Head of caudate nucleus (tissue), 42 donors: ENCODE results near the gene MINPP1.
"Not testable (repeated sequence)": the region's sequence is repeated elsewhere in the genome, so short reads cannot be mapped to it uniquely, and the experiment has no call there.

ENCODE experiments used
- DNase-seq, 42 donors: peaks; one replicate each; pipeline versions ENCODE4 v3.0.0 to v3.0.0-alpha.2; 2020 to 2021; ENCODE audit warnings: mixed read lengths in 7 of 42
- intact Hi-C: fragments of 100-400 bp; cut with DNase I; formaldehyde crosslinking; loops from one replicate; pipeline ENCODE4 v1.15.0; 2022

Gene MINPP1, protein sequence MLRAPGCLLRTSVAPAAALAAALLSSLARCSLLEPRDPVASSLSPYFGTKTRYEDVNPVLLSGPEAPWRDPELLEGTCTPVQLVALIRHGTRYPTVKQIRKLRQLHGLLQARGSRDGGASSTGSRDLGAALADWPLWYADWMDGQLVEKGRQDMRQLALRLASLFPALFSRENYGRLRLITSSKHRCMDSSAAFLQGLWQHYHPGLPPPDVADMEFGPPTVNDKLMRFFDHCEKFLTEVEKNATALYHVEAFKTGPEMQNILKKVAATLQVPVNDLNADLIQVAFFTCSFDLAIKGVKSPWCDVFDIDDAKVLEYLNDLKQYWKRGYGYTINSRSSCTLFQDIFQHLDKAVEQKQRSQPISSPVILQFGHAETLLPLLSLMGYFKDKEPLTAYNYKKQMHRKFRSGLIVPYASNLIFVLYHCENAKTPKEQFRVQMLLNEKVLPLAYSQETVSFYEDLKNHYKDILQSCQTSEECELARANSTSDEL

DNA sequence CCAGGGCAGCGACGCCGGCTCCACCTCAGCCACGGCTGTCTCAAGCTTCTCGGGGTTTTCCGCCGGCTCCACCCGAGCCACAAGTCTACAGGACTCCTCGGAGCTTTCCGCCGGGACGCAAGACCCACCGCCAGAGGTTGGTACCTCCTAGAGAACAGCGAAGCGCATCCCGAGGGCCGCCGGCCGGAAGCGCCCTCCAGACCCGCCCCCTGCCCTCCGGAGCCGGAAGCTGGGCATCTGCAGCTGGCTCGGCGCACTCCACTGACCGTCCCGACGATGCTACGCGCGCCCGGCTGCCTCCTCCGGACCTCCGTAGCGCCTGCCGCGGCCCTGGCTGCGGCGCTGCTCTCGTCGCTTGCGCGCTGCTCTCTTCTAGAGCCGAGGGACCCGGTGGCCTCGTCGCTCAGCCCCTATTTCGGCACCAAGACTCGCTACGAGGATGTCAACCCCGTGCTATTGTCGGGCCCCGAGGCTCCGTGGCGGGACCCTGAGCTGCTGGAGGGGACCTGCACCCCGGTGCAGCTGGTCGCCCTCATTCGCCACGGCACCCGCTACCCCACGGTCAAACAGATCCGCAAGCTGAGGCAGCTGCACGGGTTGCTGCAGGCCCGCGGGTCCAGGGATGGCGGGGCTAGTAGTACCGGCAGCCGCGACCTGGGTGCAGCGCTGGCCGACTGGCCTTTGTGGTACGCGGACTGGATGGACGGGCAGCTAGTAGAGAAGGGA, at the start of gene MINPP1:
TSS of gene MINPP1 (plus strand) at position 254 of the 726 bp plus-strand sequence. CDS start at position 277, 23 bp downstream.
- intact Hi-C loops, result no loop called here
- DNase-seq, result peak; percentile 69 to 94 (median 86)

GRCh38 chr10:87456586-87457220, 48.0 kb upstream of the MINPP1 start:
- DNase-seq, intact Hi-C loops: not testable (repeated sequence)

DNA sequence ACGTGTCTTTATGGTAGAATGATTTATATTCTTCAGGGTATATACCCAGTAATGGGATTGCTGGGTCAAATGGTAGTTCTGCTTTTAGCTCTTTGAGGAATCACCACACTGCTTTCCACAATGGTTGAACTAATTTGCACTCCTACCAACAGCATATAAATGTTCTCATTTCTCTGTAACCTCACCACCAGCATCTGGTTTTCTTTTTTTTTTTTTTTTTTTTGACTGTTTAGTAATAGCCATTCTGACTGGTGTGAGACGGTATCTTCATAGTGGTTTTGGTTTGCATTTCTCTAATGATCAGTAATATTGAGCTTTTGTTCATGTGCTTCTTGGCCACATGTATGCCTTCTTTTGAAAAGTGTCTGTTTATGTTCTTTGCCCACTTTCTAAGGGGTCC, 42.9 kb upstream of the MINPP1 start:
- intact Hi-C loops, DNase-seq: not testable (repeated sequence)

- not testable (repeated sequence) for DNase-seq
These were observed 37.8 kb upstream of the MINPP1 start for GRCh38 chr10:87466849-87467248.

GRCh38 chr10:87488733-87489132, 16.0 kb upstream of the MINPP1 start:
- DNase-seq, intact Hi-C loops: not testable (repeated sequence)

More at GRCh38 chr10:87466849-87467248, 37.8 kb upstream of the MINPP1 start:
- intact Hi-C loops, result not testable (repeated sequence)

GRCh38 chr10:87490285-87490684, 14.4 kb upstream of the MINPP1 start:
- intact Hi-C loops, DNase-seq: not testable (repeated sequence)

GRCh38 chr10:87492450-87492849, 12.2 kb upstream of the MINPP1 start:
- DNase-seq, intact Hi-C loops: not testable (repeated sequence)

GRCh38 chr10:87495446-87495845, 9.2 kb upstream of the MINPP1 start:
- DNase-seq, intact Hi-C loops: not testable (repeated sequence)

DNA sequence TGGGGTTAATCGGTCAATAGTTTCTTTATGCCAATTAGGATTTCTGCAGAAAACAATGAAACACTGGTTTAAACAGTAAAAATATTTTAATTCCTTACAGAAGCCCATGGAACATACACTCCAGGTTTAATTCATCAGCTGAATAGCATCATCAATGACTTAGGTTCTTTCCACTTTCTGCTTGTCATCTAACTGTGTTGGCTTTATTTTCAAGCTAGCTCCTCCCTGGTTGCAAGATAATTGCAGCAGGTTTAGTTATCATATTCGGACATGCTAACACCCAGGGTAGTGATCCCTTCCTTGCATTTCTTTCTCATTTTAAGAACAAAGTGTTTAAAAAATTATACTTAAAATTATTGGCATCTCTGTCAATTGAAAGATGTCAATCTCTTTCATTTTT, 7.3 kb upstream of the MINPP1 start:
- DNase-seq, intact Hi-C loops: not testable (repeated sequence)

DNA sequence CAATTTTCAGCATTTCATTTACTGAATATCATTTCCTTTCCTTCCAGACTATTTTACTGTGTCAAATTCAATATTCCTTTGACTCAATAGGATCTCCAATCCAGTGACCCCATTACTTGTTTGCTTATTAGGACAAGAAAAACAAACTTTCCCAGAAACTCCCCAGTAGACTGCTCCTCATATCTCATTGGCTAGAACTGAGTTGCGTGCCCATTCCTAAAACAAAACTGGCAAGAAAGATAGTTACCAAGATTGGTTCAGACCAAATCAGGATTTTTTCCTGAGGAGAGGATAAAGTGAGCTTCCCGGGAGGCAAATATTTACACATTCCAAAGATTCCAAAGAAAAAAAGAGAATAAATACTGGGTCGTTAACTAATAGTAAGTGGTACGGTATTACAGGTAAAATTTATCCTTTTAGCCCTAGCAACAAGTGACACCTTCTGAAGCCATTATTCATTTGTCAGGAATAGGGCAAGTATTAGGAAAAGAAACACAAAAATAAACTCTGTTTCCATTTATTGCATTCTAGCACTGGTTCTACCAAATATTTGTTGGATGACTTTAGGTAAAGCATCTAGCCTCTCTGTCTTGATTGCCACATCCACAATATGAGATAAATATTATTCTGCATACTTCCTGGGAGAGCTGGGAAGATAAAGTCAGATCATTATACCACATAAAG, 6.4 kb upstream of the MINPP1 start:
- DNase-seq, intact Hi-C loops: not testable (repeated sequence)

DNA sequence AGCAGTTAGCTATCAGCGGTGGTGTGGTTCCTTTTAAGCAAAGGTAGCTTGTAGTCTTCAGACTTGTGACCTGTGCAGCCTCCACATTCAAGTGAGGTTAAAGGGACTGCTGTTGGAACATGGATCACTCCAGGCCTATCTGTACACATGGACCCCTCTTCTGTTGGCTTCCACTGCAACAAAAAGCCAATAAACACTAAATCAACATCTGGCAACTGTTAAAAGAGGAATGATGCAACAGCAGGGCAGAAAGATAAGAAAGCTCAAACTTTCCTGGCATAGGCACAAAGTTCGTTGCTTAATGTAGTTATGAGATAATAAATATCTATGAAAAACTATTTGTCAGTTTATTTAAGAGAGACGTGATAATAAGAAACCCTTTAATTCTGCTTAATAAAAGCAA, 4.0 kb upstream of the MINPP1 start:
- DNase-seq, result no peak
- intact Hi-C loops, result no loop called here

- DNase-seq, result no peak
- intact Hi-C loops, result no loop called here
These were observed 1.3 kb upstream of the MINPP1 start for GRCh38 chr10:87503401-87503800.

GRCh38 chr10:87503886-87504285, 807 bp upstream of the MINPP1 start:
- no peak for DNase-seq
- intact Hi-C loops, result no loop called here

GRCh38 chr10:87504307-87504639, 420 bp upstream of the MINPP1 start:
- intact Hi-C loops, result no loop called here
- DNase-seq, result peak in 3 of 42 donors; percentile 2 to 42 (median 9)

DNA sequence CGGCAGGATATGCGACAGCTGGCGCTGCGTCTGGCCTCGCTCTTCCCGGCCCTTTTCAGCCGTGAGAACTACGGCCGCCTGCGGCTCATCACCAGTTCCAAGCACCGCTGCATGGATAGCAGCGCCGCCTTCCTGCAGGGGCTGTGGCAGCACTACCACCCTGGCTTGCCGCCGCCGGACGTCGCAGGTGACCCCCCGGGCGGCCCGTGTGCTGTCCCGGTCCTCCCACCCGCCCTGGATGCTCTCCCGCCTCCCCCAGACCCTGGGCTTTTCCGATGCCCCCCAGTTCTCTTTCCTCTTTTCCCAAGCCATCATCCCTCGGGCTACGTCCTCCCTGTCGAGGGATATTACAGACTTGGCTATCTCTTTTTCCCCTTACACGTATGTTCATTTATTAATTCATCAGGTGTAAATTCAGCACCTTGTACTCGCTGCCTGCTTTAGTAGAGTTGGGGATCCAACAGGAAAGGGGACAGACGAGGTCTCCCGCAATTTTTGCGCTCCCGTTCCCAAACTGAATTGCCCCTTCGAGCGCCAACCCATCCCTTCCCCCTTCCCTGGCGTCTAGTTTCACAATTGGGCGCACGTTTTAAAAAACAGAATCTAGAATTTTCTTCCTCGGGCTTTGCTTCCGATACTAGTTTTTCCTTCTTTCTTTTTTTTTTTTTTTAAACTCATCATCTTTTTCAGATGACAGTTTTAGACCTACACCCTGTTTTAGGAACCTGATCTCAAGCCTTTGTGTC, 846 bp downstream of the MINPP1 start:
- intact Hi-C loops, result no loop called here
- peak in 41 of 42 donors; percentile 32 to 82 (median 58) for DNase-seq

GRCh38 chr10:87506956-87507355, 2.3 kb downstream of the MINPP1 start:
- no peak for DNase-seq
- intact Hi-C loops, result no loop called here

DNA sequence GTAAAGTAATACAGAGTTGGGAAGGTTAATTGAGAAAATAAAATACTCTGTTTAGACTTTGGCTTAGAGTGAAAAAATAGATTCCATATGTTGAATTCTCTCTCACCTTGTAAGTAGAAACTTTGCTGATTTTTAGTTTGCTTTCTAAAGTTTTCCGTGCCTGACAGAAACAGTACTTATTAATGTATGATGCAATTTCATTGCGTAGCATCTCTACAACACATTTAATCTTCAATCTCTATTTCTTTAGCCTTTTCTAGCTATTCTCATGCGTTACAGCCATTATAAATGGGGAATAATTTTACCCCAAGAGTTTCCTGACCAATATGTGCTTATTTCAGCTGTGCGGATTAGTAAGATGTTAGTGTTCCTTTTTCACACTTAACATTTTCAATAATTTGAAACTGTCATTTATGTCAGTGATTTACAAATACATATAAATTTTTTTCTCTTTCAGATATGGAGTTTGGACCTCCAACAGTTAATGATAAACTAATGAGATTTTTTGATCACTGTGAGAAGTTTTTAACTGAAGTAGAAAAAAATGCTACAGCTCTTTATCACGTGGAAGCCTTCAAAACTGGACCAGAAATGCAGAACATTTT, 3.3 kb downstream of the MINPP1 start:
- intact Hi-C loops, result no loop called here
- DNase-seq, result no peak

DNA sequence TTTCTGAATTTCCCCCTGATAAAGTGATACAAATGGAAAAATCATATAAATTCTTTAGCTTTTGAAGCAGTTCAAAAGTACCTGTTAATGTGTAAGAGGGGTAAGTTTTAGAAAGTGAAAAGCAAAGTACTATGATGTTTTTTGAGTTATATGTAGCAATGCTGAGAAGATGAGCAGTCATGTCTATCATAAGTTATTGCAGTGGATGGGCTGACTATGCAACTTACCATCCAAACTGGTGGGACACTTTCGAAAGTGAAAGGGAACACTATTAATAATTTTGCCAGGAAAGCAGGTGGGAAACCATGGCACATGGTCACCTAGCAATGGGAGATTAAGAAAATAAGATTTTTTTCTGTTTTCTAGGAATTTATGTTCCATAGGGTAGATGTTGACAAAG, 4.1 kb downstream of the MINPP1 start:
- intact Hi-C loops, result no loop called here
- no peak for DNase-seq
